ENCODE data around the gene ST8SIA1.

The ST8SIA1 gene

GRCh38 chr12:22284871-22285270, 49.6 kb downstream of the ST8SIA1 start:
- in situ Hi-C loops (cut with MboI; ENCODE audit: low sequenced_read_pairs) = no loop called here

GRCh38 chr12:22283508-22283907, 51.0 kb downstream of the ST8SIA1 start:
- in situ Hi-C loops (cut with MboI; ENCODE audit: low sequenced_read_pairs) = no loop called here

GRCh38 chr12:22283006-22283506, 51.5 kb downstream of the ST8SIA1 start:
- in situ Hi-C loops (cut with MboI; ENCODE audit: low sequenced_read_pairs) = no loop called here

GRCh38 chr12:22282283-22282682, 52.2 kb downstream of the ST8SIA1 start:
- in situ Hi-C loops (cut with MboI; ENCODE audit: low sequenced_read_pairs) = no loop called here

- in situ Hi-C loops (cut with MboI; ENCODE audit: low sequenced_read_pairs) = no loop called here
Observed at GRCh38 chr12:22276867-22277266, 57.6 kb downstream of the ST8SIA1 start.

GRCh38 chr12:22276313-22276712, 58.2 kb downstream of the ST8SIA1 start:
- in situ Hi-C loops (cut with MboI; ENCODE audit: low sequenced_read_pairs) = no loop called here

- in situ Hi-C loops (cut with MboI; ENCODE audit: low sequenced_read_pairs) = no loop called here
Observed at GRCh38 chr12:22275843-22276242, 58.7 kb downstream of the ST8SIA1 start.

GRCh38 chr12:22272335-22273151, 62.0 kb downstream of the ST8SIA1 start:
- in situ Hi-C loops (cut with MboI; ENCODE audit: low sequenced_read_pairs) = no loop called here

- in situ Hi-C loops (cut with MboI; ENCODE audit: low sequenced_read_pairs) = no loop called here
Observed at GRCh38 chr12:22271023-22271422, 63.5 kb downstream of the ST8SIA1 start.

- in situ Hi-C loops (cut with MboI; ENCODE audit: low sequenced_read_pairs) = no loop called here
Observed at GRCh38 chr12:22268973-22269372, 65.5 kb downstream of the ST8SIA1 start.

- in situ Hi-C loops (cut with MboI; ENCODE audit: low sequenced_read_pairs) = no loop called here
Observed at GRCh38 chr12:22268406-22268805, 66.1 kb downstream of the ST8SIA1 start.

- in situ Hi-C loops (cut with MboI; ENCODE audit: low sequenced_read_pairs) = no loop called here
Observed at GRCh38 chr12:22266101-22266500, 68.4 kb downstream of the ST8SIA1 start.

GRCh38 chr12:22264380-22264779, 70.1 kb downstream of the ST8SIA1 start:
- in situ Hi-C loops (cut with MboI; ENCODE audit: low sequenced_read_pairs) = no loop called here

- in situ Hi-C loops (cut with MboI; ENCODE audit: low sequenced_read_pairs) = no loop called here
Observed at GRCh38 chr12:22262309-22262708, 72.2 kb downstream of the ST8SIA1 start.

GRCh38 chr12:22257100-22257499, 77.4 kb downstream of the ST8SIA1 start:
- in situ Hi-C loops (cut with MboI; ENCODE audit: low sequenced_read_pairs) = no loop called here

GRCh38 chr12:22256605-22257004, 77.9 kb downstream of the ST8SIA1 start:
- in situ Hi-C loops (cut with MboI; ENCODE audit: low sequenced_read_pairs) = no loop called here

GRCh38 chr12:22256041-22256441, 78.5 kb downstream of the ST8SIA1 start:
- in situ Hi-C loops (cut with MboI; ENCODE audit: low sequenced_read_pairs) = no loop called here

- in situ Hi-C loops (cut with MboI; ENCODE audit: low sequenced_read_pairs) = no loop called here
Observed at GRCh38 chr12:22255097-22255496, 79.4 kb downstream of the ST8SIA1 start.

GRCh38 chr12:22254478-22254877, 80.0 kb downstream of the ST8SIA1 start:
- in situ Hi-C loops (cut with MboI; ENCODE audit: low sequenced_read_pairs) = no loop called here

GRCh38 chr12:22252057-22252456, 82.5 kb downstream of the ST8SIA1 start:
- in situ Hi-C loops (cut with MboI; ENCODE audit: low sequenced_read_pairs) = no loop called here

GRCh38 chr12:22250762-22251161, 83.7 kb downstream of the ST8SIA1 start:
- in situ Hi-C loops (cut with MboI; ENCODE audit: low sequenced_read_pairs) = no loop called here

GRCh38 chr12:22248571-22249115, 85.9 kb downstream of the ST8SIA1 start:
- in situ Hi-C loops (cut with MboI; ENCODE audit: low sequenced_read_pairs) = no loop called here
